NCI-H2227 (cell line): ENCODE data around the gene NSD2.

Source experiments
- DNase-seq: peaks from one replicate; lab custom pipeline; 2025; ENCODE audit not compliant: unreplicated experiment; lab: John Stamatoyannopoulos, UW

The NSD2 gene

GRCh38 chr4:1863297-1864033, 7.7 kb upstream of the NSD2 start:
- DNase-seq = no peak

GRCh38 chr4:1864076-1865008, 6.9 kb upstream of the NSD2 start:
- peak; percentile 52 for DNase-seq

GRCh38 chr4:1866189-1866661, 5.0 kb upstream of the NSD2 start:
- DNase-seq = no peak

GRCh38 chr4:1868293-1868692, 2.9 kb upstream of the NSD2 start:
- no peak for DNase-seq

- no peak for DNase-seq
These were observed 2.3 kb upstream of the NSD2 start for GRCh38 chr4:1868912-1869311.

- DNase-seq = no peak
These were observed 1.5 kb upstream of the NSD2 start for GRCh38 chr4:1869530-1870327.

- peak; percentile 85 for DNase-seq
These were observed 940 bp upstream of the NSD2 start for GRCh38 chr4:1870328-1870577.

GRCh38 chr4:1871471-1872021, 353 bp downstream of the NSD2 start:
- DNase-seq = peak; percentile 67

- DNase-seq = no peak
These were observed 1.7 kb downstream of the NSD2 start for GRCh38 chr4:1872870-1873269.

- no peak for DNase-seq
These were observed 2.1 kb downstream of the NSD2 start for GRCh38 chr4:1873291-1873690.

- DNase-seq = no peak
These were observed 2.6 kb downstream of the NSD2 start for GRCh38 chr4:1873776-1874175.

- DNase-seq = no peak
These were observed 3.0 kb downstream of the NSD2 start for GRCh38 chr4:1874201-1874600.

GRCh38 chr4:1879485-1879884, 8.3 kb downstream of the NSD2 start:
- DNase-seq = no peak

GRCh38 chr4:1880332-1880731, 9.1 kb downstream of the NSD2 start:
- DNase-seq = no peak

GRCh38 chr4:1882850-1883271, 11.7 kb downstream of the NSD2 start:
- DNase-seq = no peak

GRCh38 chr4:1883583-1883982, 12.4 kb downstream of the NSD2 start:
- DNase-seq = no peak

GRCh38 chr4:1885414-1885813, 14.2 kb downstream of the NSD2 start:
- no peak for DNase-seq

GRCh38 chr4:1887052-1887451, 15.9 kb downstream of the NSD2 start:
- DNase-seq = no peak

- no peak for DNase-seq
These were observed 19.9 kb downstream of the NSD2 start for GRCh38 chr4:1890979-1891570.

GRCh38 chr4:1895971-1896657, 24.9 kb downstream of the NSD2 start:
- no peak for DNase-seq
